HL-60/S4 (cell line): ENCODE data around the gene UBE2I.
"Not testable (repeated sequence)": the region's sequence is repeated elsewhere in the genome, so short reads cannot be mapped to it uniquely, and the experiment has no call there.

Source experiments
- in situ Hi-C: fragments of 300-500 bp; cut with MboI; formaldehyde crosslinking; loops from 2 replicates; pipeline ENCODE4 v1.14.3; 2022; ENCODE audit warnings: low sequenced_read_pairs

Gene UBE2I

GRCh38 chr16:1308977-1309885 lies at the start of gene UBE2I:
Gene UBE2I (plus strand): TSS chr16:1309636. CDS start chr16:1314031, 4,395 bp downstream.
- in situ Hi-C loops = no loop called here

- in situ Hi-C loops = no loop called here
These were observed 49.7 kb upstream of the UBE2I start for GRCh38 chr16:1259760-1260068.

GRCh38 chr16:1260101-1260680 lies 49.2 kb upstream of the UBE2I start:
- in situ Hi-C loops = no loop called here

- in situ Hi-C loops = no loop called here
These were observed 48.1 kb upstream of the UBE2I start for GRCh38 chr16:1261131-1261892.

GRCh38 chr16:1262210-1262845 lies 47.1 kb upstream of the UBE2I start:
- in situ Hi-C loops = no loop called here

- in situ Hi-C loops = no loop called here
These were observed 46.6 kb upstream of the UBE2I start for GRCh38 chr16:1262846-1263221.

GRCh38 chr16:1263591-1264344 lies 45.7 kb upstream of the UBE2I start:
- in situ Hi-C loops = no loop called here

- in situ Hi-C loops = no loop called here
These were observed 44.9 kb upstream of the UBE2I start for GRCh38 chr16:1264345-1265089.

GRCh38 chr16:1265090-1265630 lies 44.3 kb upstream of the UBE2I start:
- in situ Hi-C loops = no loop called here

GRCh38 chr16:1265826-1266225 lies 43.6 kb upstream of the UBE2I start:
- in situ Hi-C loops = no loop called here

- in situ Hi-C loops = not testable (repeated sequence)
These were observed 40.0 kb upstream of the UBE2I start for GRCh38 chr16:1269418-1269817.

GRCh38 chr16:1271380-1271723 lies 38.1 kb upstream of the UBE2I start:
- in situ Hi-C loops = no loop called here

- in situ Hi-C loops = not testable (repeated sequence)
These were observed 37.6 kb upstream of the UBE2I start for GRCh38 chr16:1271724-1272413.

GRCh38 chr16:1272453-1273198 lies 36.8 kb upstream of the UBE2I start:
- in situ Hi-C loops = no loop called here

GRCh38 chr16:1273816-1274215 lies 35.6 kb upstream of the UBE2I start:
- in situ Hi-C loops = no loop called here

GRCh38 chr16:1274767-1275166 lies 34.7 kb upstream of the UBE2I start:
- in situ Hi-C loops = no loop called here

GRCh38 chr16:1275791-1276579 lies 33.5 kb upstream of the UBE2I start:
- in situ Hi-C loops = no loop called here

- in situ Hi-C loops = no loop called here
These were observed 32.9 kb upstream of the UBE2I start for GRCh38 chr16:1276580-1276878.
